Activated T-cell treated with anti-CD3 and anti-CD28 coated beads, Interleukin-2, amount 50 U/mL, for 1 hour (primary cell): ENCODE data around the gene RGS12.

Experiments
- DNase-seq: peaks from one replicate; pipeline ENCODE4 v3.0.0-alpha.2; 2020

RGS12 gene

DNA sequence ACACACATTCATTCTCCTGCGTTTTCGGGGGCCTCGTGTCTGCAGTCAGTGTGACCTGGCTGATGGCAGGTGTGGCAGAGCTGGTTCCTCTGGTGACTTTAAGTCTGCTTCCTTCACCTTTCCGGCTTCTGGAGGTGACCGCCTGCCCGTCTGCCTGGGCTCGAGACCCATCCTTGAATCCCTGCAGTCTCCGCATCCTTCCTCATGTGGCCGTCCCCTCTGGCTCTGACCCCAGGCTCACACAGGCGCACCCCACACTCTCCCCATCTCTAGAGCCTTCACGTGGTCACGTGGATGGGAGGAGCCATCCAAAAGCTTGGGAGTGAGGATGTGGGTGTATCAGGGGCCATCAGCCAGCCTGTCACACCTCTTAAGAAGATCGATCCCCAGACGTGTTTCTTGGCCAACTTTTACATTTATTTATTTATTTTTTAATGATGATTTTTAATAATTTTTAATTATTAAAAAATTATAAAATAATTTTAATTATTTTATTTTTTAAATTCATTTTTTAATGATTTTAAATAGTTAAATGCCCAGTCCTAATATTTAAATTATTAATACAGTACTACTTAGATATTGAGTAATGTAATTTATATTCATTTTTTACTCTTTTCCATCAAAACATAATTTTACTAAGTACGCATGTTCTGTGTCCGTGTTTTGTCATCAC is 20.9 kb downstream of the RGS12 start:
- no peak for DNase-seq

DNA sequence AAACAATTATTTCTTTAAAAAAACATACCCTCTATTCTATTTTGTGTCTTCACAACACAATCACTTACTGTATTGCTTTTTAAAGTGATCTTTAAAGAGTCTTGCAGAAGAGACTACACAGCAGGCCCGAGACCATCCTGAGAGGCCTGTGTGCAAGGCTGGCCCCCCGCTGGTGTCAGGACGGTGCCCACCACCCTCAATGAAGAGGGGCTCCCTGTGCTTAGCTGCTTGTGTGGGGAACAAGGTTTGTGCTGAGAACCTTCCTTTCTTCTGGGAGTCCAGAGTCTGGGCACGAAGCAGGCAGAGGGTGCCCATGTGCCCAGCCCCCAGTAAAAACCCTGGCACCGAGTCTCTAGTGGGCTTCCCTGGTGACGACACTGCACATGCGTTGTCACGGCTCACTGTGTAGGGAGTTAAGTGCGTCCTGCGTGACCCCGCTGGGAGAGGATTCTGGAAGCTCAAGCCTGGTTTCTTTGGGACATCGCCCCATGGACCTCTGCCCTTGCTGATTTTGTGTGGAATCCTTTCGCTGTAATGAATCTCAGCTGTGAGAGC is 22.0 kb downstream of the RGS12 start:
- DNase-seq, result no peak

DNA sequence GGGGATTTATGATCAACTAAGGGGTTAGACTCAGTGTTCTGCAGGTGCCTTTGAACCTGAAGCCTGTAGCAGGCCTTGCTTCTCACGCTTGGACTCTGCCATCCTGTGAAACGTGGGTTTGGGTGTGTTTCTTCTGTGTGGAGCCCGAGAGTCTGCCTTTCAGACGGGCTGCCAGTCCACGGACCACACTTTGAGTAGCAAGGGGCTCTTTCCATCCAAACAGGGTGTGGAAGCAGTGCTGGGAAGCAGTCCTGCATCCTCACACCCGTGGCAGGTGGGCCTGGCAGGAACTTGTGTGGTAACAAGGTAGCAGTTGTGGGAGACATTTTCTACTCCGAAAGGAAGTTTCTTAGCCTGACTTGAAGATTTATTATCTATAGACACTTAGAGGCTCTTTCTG is 22.7 kb downstream of the RGS12 start:
- no peak for DNase-seq

DNA sequence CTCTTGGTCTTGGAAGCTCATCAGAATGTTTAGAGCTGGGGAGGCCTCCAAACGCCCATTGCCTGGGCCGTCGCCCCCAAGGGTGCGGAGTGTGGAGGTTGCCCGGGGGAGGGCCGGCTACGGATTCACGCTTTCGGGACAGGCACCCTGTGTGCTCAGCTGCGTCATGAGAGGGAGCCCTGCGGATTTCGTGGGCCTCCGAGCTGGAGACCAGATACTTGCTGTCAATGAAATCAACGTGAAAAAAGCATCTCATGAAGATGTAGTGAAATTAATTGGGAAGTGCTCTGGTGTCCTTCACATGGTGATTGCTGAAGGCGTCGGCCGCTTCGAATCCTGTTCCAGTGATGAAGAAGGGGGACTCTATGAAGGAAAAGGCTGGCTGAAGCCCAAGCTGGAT is 23.3 kb downstream of the RGS12 start:
- no peak for DNase-seq

DNA sequence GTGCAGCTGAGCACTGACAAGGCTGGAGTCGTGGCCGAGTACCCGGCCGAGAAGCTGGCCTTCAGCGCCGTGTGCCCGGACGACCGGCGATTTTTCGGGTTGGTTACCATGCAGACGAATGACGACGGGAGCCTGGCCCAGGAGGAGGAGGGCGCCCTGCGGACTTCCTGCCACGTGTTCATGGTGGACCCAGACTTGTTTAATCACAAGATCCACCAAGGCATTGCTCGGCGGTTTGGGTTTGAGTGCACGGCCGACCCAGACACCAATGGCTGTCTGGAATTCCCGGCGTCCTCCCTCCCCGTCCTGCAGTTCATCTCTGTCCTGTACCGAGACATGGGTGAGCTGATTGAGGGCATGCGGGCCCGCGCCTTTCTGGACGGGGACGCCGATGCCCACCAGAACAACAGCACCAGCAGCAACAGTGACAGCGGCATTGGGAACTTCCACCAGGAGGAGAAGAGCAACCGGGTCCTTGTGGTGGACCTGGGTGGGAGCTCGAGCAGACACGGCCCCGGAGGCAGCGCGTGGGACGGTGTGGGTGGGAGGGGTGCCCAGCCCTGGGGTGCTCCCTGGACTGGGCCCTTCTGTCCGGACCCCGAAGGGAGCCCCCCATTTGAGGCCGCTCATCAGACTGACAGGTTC is 24.3 kb downstream of the RGS12 start:
- DNase-seq, result no peak

DNA sequence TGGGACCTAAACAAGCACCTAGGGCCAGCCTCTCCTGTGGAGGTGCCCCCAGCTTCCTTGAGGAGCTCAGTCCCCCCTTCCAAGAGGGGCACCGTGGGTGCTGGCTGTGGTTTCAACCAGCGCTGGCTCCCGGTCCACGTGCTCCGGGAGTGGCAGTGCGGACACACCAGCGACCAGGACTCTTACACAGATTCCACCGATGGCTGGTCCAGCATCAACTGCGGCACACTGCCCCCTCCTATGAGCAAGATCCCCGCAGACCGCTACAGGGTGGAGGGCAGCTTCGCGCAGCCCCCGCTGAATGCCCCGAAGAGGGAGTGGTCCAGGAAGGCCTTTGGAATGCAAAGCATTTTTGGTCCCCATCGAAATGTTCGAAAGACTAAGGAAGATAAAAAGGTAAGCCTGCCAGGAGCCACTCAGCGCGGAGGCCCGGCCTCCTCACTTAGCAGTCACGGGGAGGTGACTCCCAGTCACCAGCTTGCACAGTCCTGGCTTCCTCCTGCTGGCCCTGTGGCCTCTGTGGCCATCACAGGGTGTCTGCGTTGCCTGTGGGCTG is 24.9 kb downstream of the RGS12 start:
- no peak for DNase-seq

DNA sequence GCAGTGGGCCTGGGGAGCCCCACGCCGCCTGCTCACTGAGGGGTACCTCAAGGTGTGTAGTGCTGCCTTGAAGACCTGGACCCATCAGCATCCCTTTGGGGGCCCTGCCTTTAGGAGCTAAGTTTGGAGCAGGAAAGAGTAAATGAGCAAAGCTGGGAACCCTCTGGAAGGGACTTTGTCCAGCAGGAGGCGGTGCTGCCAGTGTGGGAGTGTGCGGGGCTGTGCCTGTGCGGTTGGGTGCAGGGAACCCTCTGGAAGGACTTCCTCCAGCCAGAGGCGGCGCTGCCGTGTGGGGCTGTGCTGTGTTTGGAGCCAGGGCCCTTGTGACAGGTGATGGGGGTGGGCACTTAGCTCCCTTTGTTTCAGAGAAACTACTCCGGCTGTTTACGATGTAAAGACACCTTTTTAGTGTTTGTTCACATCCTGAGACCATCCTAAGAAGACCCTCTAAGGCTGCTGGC is 25.8 kb downstream of the RGS12 start:
- no peak for DNase-seq

DNA sequence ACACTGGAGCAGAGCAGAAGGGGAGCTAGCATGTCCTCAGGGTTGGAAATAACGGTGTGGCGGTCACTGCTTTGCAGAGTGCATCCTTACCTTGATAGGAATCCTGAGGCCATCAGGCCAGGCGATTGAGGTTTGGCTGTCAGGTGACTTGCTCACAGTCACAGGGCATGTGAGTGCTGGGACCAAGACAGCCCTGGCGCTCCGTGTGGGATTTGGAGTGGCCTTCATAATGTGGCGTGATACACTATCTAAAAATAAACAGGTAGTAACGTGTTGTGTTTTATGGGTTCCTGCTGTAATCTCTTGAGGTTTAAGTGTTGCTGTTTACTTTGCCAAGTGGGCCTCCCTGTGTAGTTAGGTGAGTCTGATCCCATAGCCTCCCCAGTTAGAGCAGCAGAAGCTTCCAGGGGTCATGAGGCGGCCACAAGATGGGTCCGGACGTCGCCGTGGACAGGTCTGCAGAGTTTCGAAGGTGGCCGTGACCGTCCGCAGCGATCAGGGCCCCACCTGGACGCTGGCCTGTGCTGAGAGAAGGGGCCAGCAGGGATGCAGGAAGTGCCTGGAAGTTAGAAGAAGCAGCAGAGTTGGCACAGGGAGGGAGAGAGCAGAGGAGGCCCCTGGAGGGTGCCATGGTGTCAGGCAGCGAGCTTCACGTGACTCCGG is 27.7 kb downstream of the RGS12 start:
- DNase-seq, result no peak

DNA sequence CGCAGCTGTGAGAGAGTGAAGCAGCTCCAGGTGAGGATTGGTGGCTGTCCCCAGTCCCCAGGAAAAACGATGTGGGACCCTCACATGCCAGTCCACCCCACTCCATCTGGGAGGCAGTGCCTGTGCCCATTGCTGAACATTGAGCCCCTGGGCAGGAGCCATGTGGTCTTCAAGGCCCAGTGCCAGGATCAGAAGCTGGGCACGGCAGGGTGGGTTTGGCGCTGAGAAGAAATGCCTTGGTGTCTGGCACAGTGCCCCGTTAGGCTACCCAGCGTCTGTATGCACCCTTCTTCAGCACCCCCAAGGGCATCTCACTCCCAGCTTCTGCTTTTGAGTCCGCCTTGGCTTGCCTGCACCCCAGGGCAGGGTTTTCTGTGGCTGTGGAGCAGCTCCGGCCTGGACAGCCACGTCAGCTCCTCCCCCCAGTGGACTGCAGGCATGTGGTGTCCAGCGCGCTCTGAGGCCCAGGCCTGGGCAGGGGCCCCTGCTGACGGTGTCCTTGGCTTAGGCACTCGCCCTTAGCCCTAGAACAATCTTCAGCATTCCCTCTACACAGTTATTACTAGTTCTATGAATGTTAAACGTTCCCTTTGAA is 28.6 kb downstream of the RGS12 start:
- no peak for DNase-seq

DNA sequence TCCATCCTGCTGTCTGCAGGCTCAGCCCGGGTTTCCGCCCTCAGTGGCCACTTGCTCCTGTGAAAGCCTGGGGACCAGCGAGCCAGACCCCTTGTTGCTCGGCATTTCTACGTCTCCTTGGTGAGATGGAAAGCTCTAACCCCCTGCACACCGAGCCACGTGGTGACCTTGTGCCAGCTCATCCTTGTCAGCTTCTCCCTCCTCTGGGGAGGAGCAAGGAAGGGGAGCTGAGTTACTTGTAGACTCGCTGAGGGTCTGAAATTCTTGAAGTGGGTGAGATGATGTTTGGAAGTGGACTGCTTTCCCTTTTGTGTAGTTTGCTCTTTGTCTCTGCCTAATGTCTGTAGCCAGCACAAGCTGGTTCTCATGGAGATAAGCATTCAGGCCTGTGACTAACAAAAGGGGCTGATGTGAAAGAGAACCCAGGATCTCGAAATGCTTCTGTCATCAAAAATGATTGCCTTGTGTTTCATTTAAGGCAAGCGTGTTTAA is 29.3 kb downstream of the RGS12 start:
- DNase-seq, result no peak

DNA sequence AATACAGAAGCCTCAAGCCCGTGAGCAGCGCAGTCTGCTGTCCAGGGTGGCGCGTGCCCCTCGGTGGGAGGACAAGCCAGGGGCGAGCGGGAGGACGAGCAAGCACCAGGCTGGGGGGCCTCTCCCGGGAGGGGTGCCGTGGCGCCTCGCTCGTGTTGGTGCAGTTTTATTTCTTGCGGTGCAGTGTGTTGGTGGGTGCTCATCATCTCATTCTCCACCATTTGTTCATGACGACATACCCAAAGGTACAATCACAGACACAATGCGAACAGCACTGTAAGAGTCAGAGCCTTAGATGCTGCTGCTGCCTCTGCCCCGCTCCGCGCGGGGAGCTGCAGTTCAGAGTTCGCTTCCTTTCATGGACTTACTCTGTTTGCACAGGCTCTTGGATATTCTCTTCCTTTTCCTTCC is 30.3 kb downstream of the RGS12 start:
- no peak for DNase-seq

DNA sequence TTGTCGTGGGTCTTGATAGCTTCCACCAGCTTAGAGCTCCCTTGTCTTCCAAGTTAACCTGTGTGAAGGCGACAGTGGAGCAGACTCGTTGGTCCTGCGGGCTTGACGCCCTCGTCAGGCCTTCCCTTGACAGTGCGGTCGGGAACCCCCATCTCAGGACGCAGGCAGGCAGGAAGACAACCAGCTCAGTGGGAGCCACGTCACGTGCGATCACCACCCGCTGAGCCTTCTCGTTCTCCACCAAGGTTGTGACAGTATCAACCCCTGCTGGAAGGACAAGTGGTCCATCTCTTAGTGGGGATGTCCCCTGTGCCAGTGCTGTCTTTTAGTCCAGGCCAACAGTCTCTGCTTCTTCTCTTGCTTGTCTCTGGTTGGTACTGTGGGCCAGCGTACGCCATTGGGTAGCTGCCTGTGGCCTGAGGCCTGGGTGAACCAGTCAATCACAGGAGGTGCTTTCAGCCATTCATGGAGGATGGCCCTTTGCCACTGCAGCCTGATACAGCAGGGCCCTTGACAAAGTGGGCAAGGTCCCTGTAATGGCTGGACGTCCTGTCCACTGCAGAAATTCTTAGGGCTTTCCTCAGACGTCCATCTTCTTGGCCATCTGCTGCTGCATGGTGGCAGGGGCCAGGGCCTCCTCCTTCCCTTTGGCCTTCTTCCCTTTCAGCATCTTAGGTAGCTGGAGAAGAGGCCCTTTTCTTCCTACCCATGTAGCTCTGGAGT is 31.4 kb downstream of the RGS12 start:
- no peak for DNase-seq

DNA sequence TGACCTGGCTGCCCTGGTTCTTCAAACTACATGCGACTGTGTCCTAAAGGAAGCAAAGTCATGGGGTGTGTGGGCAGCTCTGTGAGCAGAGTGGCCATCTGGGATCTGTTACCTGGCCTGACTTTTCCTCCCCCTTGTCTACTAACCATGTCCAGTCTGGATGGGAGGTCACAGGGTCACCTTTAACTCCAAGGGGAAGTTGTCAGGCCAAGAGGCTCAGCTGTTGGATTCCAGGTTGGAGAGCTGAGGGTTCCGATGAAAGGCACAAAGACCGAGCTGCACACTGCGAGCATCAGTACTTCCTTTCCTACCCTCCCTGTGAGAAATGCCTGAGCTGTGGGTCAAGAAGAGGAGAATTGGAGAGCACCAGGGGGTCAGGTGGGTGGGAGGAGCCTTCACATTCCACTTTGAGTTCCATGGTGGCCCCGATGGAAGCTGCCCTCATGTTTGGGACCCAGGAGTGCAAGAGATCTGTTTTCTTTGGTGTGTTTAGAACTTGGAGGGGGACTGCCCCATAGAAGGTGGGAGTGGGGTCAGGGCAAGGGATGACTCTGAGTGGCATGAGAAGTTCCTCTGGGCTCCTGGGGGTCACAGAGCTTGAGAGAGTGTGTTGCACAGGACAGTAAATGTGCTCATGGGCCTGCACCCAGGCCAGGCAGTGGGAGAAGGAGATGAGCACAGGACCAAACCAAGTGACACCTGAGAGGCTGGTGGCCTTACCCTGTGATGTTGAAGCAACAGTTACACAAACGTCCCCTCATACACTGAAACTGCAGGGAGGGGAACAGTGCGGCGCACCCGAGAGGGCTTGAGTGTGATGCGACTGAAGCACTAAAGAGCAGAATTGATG is 36.2 kb downstream of the RGS12 start:
- no peak for DNase-seq

DNA sequence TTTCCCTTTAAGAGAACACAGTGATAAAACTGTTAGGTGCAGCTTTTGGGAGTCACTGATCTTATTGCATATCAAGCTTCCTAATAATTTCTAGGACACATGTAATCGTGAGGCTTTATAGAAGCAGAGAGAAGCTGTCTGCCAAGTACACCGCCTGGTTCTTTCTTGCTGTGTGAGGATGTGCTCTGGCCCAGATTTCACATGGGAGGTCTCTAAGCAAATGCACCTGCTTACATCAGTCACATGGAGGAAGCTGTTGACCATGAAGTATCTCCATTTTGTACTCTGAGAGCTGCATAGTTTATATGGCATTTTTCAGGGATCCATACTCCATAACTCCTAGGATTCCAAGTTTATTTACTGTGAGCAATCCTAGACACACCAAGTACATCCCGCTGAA is 37.1 kb downstream of the RGS12 start:
- no peak for DNase-seq

DNA sequence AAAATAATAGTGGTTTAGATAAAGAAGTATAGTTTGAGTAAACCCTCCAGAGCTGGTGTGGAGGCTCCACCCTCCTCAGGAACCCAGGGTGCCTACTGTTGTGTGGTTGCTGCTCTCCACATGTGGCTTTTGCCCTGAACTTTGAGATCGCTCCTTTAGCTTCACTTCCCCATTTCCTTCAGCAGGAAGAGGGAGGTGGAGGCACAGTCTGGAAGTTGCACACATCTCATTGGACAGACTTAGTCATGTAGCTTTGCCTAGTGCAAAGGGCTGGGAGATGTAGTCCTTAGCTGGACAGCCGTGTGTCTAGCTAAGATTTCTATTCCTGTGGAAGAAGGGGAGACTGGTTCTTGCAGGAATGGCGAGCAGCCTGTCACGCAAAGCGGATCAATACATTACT is 37.9 kb downstream of the RGS12 start:
- no peak for DNase-seq

DNA sequence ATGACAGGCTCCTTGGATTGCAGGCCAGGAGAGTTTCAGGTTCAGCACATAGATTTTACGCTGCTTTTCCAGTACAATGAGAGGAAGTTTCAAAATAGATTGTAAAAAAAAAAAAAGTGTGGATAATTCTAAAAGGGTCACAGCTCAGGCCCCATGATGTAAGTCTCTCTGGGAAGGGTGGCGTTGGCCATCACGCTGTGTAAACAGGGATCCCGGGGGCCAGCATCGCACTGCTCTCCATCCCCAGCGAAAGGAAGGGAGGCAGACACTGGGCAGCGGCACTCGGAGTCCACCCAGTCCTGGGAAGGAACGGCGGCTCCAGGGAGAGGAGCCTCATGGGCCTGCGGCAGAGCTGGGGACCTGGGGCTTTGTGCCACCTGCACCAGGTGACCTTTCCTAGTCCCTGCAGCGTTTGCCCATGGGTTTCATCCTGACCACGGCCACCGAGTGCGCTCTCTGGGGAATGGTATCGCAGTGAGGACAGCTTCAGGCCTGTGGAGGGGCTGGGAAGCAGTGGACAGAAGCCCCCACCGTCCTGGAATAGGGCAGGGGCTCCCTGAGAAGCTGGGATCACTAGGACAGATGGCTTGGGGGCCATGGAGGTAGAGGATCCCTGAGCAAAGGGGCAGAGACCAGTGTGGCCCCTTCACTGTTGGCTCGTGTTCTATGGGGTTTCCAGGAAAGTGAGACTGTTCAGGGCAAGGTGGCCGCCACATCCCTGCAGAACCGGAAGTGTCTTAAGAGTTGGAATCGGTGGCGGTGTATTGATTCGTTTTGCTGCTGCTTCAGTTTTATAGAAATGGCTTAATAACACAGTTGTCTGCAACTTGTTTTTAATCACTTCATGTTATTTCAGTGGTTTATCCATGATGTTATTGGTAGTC is 38.9 kb downstream of the RGS12 start:
- DNase-seq, result no peak

DNA sequence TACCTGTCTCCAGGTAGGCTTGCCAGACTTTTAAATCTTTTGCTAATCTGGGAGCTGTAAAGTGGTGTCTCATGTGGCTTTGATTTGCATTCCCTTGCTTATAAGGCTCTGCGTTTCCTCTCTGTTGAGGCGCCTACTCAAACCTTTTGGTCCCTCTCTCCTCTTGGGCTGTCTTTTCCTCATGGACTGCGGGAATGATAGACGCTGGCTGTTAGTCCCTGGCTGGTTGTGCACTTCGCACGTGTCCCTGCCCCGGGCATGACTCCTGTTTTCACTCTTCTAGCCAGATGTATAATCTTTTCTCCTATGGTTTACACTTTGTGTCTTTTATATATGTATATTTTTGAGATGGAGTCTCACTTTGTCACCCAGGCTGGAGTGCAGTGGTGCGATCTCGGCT is 39.7 kb downstream of the RGS12 start:
- DNase-seq, result no peak

DNA sequence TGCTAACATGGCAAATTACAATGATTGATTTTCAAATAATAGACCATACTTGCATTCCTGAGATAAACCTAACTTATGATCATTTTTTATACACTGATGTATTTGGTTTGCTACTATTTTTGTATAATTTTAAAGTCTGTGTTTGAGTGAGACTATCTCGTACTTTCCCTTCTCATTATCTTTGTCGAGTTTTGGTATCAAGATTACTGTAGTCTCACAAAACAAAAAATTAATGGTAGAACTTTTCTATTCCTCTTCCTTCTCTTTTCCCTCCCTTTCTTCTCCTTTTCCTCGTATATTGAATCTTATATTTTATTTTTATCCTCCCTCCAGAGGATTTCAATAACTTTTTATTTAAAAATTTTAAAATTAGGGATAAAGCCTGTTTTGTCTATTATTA is 41.5 kb downstream of the RGS12 start:
- DNase-seq, result no peak

DNA sequence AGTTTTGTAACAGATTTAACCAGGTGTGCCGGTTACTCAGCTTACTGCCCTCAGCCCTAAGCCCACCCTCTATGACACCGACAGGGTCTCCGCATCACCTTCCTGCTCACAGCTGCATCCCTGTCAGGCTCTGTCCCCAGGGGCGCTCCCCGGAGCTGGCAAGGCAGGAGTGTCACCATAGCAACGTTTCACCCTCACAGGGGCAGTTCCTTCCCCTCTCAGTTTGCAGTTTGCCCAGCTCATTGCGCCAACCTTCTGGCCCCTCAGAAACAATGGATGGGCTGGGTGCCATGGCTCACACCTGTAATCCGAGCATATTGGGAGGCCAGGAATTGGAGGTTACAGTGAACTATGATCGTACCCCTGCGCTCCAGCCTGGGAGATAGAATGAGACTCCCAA is 42.6 kb downstream of the RGS12 start:
- DNase-seq, result no peak

DNA sequence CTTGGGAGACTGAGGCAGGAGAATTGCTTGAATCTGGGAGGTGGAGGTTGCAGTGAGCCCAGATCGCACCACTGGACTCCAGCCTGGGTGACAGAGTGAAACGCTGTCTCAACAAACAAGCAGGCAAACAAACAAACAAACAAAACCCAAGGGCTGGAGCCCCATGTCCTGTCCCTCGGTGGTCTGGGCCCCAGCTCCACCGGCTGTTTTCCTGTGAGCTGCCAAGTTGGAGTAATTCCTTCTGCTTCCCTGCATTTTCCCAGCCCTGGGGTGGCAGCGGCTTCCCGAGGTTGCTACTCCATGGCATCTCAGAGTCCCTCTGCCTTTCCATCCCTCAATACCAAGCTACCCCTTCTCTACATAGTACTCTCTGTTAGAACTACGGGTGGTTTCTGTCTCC is 43.2 kb downstream of the RGS12 start:
- no peak for DNase-seq
